GM23248 (cell line): ENCODE results near the gene TLX3.

Experiments used
- EZH2 ChIP-seq: fragments of 200-600 bp; sonication (generic); IDR thresholded peaks from 2 replicates; pipeline ENCODE4 v1.6.1; 2018; ENCODE audit warnings: antibody characterized with exemption, mild to moderate bottlenecking; ENCODE audit not compliant: insufficient read depth, poor library complexity, severe bottlenecking
- EZH2phosphoT487 ChIP-seq: fragments of 200-600 bp; sonication (generic); IDR thresholded peaks from 2 replicates; pipeline ENCODE4 v1.6.1; 2018; ENCODE audit warnings: antibody characterized with exemption, moderate library complexity, mild to moderate bottlenecking, low read depth; ENCODE audit not compliant: insufficient read depth

DNA sequence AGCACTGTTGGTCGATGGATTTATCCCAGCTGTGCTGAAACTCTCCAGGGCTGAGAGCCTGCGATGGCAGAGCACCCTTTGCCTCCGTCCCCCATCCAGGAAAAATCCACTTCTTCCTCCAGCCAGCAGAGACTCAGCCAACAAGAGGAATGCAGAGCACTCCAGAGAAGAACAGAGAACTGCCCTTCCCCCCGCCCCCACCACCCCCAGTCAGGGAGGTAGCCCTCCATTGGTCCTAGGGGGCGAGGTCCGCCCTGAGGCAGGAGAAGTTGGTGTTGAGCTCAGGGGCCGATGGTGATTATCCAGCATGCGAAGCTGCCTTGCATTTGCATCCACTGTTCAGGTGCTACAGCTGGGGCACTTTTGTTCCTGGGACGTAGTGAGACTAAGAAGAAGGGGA is 9.0 kb downstream of the TLX3 start:
- TF ChIP-seq EZH2phosphoT487 (no peak), EZH2 (no peak)
